ENCODE measurements around the gene LCE1D. TPM values are rescaled to one million over a fixed set of nuclear protein-coding genes. Genes with fewer than 3 reads are reported as not detected.

The LCE1D gene
- total RNA-seq, 3 donors from 2014 or later, result not detected

GRCh38 chr1:152811050-152811449 lies 14.5 kb downstream of the LCE1D start:
- no peaks in the 10 kb centered on the region for H3K36me3 ChIP-seq
- TF ChIP-seq POLR2A (IDR thresholded peaks at IDR 0.05), result no peak
- no peaks in the 10 kb centered on the region for H3K4me1 ChIP-seq
- H3K9me3 ChIP-seq, result peaks cover 0 to 4% of the 10 kb centered on the region in 2 donors
- no peak overlapping the region for H3K27ac ChIP-seq
- intact Hi-C loops (cut with DNase I; ENCODE audit: low total_unique reads), result no loop called here
- DNase-seq (ENCODE audit: low spot score in 2 of 2), result no peak
- H3K4me3 ChIP-seq, result no peak overlapping the region
- no peaks in the 10 kb centered on the region for H3K27me3 ChIP-seq

DNA sequence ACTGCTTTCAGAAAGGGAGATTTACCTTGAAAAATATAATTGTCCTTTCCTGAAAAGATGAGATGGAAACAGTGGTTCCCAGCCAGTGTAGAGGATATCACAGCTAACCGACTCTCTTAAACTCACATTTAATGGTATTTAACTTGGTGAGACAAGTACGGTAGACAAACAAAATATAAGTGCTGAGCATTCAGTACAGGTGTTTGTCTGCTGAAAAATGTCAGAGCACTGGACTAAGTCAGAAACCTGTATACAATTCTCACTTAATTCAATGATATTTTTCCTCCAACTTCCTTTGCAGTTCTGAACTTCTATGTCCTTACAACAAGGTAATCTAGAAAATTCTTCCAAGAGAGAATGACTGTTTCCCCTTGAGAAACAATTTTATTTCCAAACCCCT lies 15.2 kb downstream of the LCE1D start, which contains the start of gene LCE1B:
Gene LCE1B (plus strand): TSS at position 301 of the 400 bp plus-strand sequence. CDS start 476 bp downstream, outside the sequence.
- Histone ChIP-seq H3K27ac (no peak within 1 kb of the TSS), H3K9me3 (peaks cover 0 to 4% of the 10 kb centered on the region in 2 donors), H3K27me3 (no peaks in the 10 kb centered on the region), H3K4me1 (no peaks in the 10 kb centered on the region), H3K4me3 (no peak within 1 kb of the TSS), H3K36me3 (no peaks in the 10 kb centered on the region)
- no peak for TF ChIP-seq POLR2AphosphoS5 (IDR thresholded peaks at IDR 0.05)
- TF ChIP-seq POLR2A (IDR thresholded peaks at IDR 0.05), result no peak
- TF ChIP-seq, protein P1, sequence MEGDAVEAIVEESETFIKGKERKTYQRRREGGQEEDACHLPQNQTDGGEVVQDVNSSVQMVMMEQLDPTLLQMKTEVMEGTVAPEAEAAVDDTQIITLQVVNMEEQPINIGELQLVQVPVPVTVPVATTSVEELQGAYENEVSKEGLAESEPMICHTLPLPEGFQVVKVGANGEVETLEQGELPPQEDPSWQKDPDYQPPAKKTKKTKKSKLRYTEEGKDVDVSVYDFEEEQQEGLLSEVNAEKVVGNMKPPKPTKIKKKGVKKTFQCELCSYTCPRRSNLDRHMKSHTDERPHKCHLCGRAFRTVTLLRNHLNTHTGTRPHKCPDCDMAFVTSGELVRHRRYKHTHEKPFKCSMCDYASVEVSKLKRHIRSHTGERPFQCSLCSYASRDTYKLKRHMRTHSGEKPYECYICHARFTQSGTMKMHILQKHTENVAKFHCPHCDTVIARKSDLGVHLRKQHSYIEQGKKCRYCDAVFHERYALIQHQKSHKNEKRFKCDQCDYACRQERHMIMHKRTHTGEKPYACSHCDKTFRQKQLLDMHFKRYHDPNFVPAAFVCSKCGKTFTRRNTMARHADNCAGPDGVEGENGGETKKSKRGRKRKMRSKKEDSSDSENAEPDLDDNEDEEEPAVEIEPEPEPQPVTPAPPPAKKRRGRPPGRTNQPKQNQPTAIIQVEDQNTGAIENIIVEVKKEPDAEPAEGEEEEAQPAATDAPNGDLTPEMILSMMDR (IDR thresholded peaks at IDR 0.05), result no peak
- DNase-seq (ENCODE audit: low spot score in 2 of 2), result no peak
- intact Hi-C loops (cut with DNase I; ENCODE audit: low total_unique reads), result no loop called here

DNA sequence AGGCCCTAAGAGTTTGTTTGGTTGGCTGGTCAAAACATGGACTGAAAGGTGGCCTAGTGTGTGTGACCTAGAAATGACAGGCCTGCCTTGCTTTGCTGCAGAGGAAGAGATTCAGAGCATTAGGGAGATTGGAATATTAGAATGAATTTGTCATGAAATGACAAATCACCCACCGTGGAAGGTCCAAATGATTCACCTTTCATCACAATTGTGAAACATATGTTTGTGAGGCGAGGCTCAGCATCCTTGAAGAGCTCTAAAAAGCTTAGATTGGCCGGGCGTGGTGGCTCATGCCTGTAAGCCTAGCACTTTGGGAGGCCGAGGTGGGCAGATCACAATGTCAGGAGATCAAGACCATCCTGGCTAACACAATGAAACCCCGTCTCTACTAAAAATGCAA lies 20.8 kb downstream of the LCE1D start:
- H3K36me3 ChIP-seq, result no peaks in the 10 kb centered on the region
- TF ChIP-seq, protein P1 (IDR thresholded peaks at IDR 0.05), result no peak
- TF ChIP-seq POLR2A (IDR thresholded peaks at IDR 0.05) (no peak), POLR2AphosphoS5 (IDR thresholded peaks at IDR 0.05) (no peak)
- no peak overlapping the region for H3K27ac ChIP-seq
- H3K9me3 ChIP-seq, result peaks cover 0 to 4% of the 10 kb centered on the region in 2 donors
- no peak overlapping the region for H3K4me3 ChIP-seq
- no peak for DNase-seq (ENCODE audit: low spot score in 2 of 2)
- intact Hi-C loops (cut with DNase I; ENCODE audit: low total_unique reads), result no loop called here
- no peaks in the 10 kb centered on the region for H3K27me3 ChIP-seq
- no peaks in the 10 kb centered on the region for H3K4me1 ChIP-seq

DNA sequence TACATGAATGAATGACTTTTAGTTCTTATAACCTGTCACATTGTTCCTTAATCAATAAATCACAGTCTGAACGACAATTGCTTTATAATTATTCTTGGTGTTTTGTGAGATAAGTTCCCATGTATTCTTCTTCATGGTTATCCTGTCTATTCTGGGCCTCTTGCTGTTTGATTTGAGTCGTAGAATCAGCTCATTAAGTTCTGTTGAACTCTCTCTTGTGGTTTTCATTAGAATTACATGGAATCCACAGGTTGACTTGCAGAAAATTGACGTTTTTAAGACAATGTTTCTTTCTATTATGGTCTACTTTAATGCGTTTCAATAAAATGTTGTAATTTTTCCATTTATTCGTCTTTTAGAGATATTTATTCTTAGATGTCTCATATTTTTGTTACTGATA lies 26.8 kb downstream of the LCE1D start:
- intact Hi-C loops (cut with DNase I; ENCODE audit: low total_unique reads), result no loop called here
- Histone ChIP-seq H3K27ac (no peak overlapping the region), H3K36me3 (no peaks in the 10 kb centered on the region), H3K4me1 (no peaks in the 10 kb centered on the region), H3K27me3 (no peaks in the 10 kb centered on the region), H3K4me3 (no peak overlapping the region), H3K9me3 (no peaks in the 10 kb centered on the region)
- DNase-seq (ENCODE audit: low spot score in 2 of 2), result no peak
- TF ChIP-seq, protein P1 (IDR thresholded peaks at IDR 0.05), result no peak
- TF ChIP-seq POLR2AphosphoS5 (IDR thresholded peaks at IDR 0.05) (no peak), POLR2A (IDR thresholded peaks at IDR 0.05) (no peak)

GRCh38 chr1:152824964-152825363 lies 28.4 kb downstream of the LCE1D start:
- no peak for DNase-seq (ENCODE audit: low spot score in 2 of 2)
- intact Hi-C loops (cut with DNase I; ENCODE audit: low total_unique reads), result no loop called here
- H3K27ac ChIP-seq, result no peak overlapping the region
- no peaks in the 10 kb centered on the region for H3K36me3 ChIP-seq
- H3K4me1 ChIP-seq, result no peaks in the 10 kb centered on the region
- H3K9me3 ChIP-seq, result no peaks in the 10 kb centered on the region
- no peak overlapping the region for H3K4me3 ChIP-seq
- H3K27me3 ChIP-seq, result no peaks in the 10 kb centered on the region
- TF ChIP-seq POLR2A (IDR thresholded peaks at IDR 0.05) (no peak), POLR2AphosphoS5 (IDR thresholded peaks at IDR 0.05) (no peak)
- TF ChIP-seq, protein P1 (IDR thresholded peaks at IDR 0.05), result no peak

GRCh38 chr1:152827173-152827572 lies 30.7 kb downstream of the LCE1D start, which contains the start of gene LCE1A:
Gene LCE1A, plus strand, starts transcription at chr1:152827473. Its CDS starts 0 bp downstream, at chr1:152827473.
- no peak for TF ChIP-seq POLR2AphosphoS5 (IDR thresholded peaks at IDR 0.05)
- TF ChIP-seq, protein P1 (IDR thresholded peaks at IDR 0.05), result no peak
- no peak for TF ChIP-seq POLR2A (IDR thresholded peaks at IDR 0.05)
- no peak within 1 kb of the TSS for H3K4me3 ChIP-seq
- no peaks in the 10 kb centered on the region for H3K9me3 ChIP-seq
- DNase-seq (ENCODE audit: low spot score in 2 of 2), result no peak
- no peaks in the 10 kb centered on the region for H3K36me3 ChIP-seq
- no peaks in the 10 kb centered on the region for H3K4me1 ChIP-seq
- no peak within 1 kb of the TSS for H3K27ac ChIP-seq
- no peaks in the 10 kb centered on the region for H3K27me3 ChIP-seq
- intact Hi-C loops (cut with DNase I; ENCODE audit: low total_unique reads), result no loop called here

All from breast epithelium (tissue), 4 donors.